ENCODE results near the gene ARL1. TPM values are rescaled to one million over a fixed set of nuclear protein-coding genes. Genes with fewer than 3 reads are reported as not detected.

The ARL1 gene
- total RNA-seq: 53.3 and 59.5 TPM in 2 replicates

GRCh38 chr12:101407436-101408345 is at the start of gene ARL1:
TSS of gene ARL1 (minus strand) at chr12:101407772. CDS start at chr12:101407645, 127 bp downstream.

Other genes with a start within 250 kb of the ARL1 start
- not detected in 2 replicates for gene SLC5A8, start 197.5 kb downstream of the ARL1 start, total RNA-seq
- 10.1 and 11.1 TPM in 2 replicates for gene UTP20, start 127.7 kb downstream of the ARL1 start, total RNA-seq
- gene SPIC, start 67.6 kb upstream of the ARL1 start, total RNA-seq: not detected in 2 replicates
- gene MYBPC1, start 187.2 kb upstream of the ARL1 start, total RNA-seq: not detected in 2 replicates